Dermis microvascular lymphatic vessel endothelial cell (primary cell): ENCODE results near the gene ANKRD7. TPM values are rescaled to one million over a fixed set of nuclear protein-coding genes. Genes with fewer than 3 reads are reported as not detected.
"Not testable (repeated sequence)": the region's sequence is repeated elsewhere in the genome, so short reads cannot be mapped to it uniquely, and the experiment has no call there.

Experiments
- DNase-seq, 2 donors: peaks; one replicate each; pipeline versions ENCODE4 v3.0.0 to v3.0.0-alpha.2; 2010; ENCODE audit warnings: low read depth in 2 of 2
- total RNA-seq: library from RNA; depleted of rRNA; stranded (reverse); fragments of >200 nt; gene quantifications from 2 replicates; pipeline ENCODE4 v1.2.1, GENCODE V29; 2014

ANKRD7 gene
- total RNA-seq, 1 donor from 2014 or later = 0.13 TPM

GRCh38 chr7:118233799-118234198 is 9.3 kb downstream of the ANKRD7 start:
- no peak for DNase-seq

- DNase-seq = no peak
These were observed 14.5 kb downstream of the ANKRD7 start for GRCh38 chr7:118239014-118239413.

GRCh38 chr7:118240320-118240719 is 15.8 kb downstream of the ANKRD7 start:
- DNase-seq = not testable (repeated sequence)

GRCh38 chr7:118243695-118244094 is 19.2 kb downstream of the ANKRD7 start:
- no peak for DNase-seq

GRCh38 chr7:118245267-118246040 is 20.9 kb downstream of the ANKRD7 start:
- DNase-seq = no peak

- DNase-seq = no peak
These were observed 26.5 kb downstream of the ANKRD7 start for GRCh38 chr7:118250860-118251494.

- no peak for DNase-seq
These were observed 27.6 kb downstream of the ANKRD7 start for GRCh38 chr7:118252087-118252486.

GRCh38 chr7:118259115-118259514 is 34.6 kb downstream of the ANKRD7 start:
- DNase-seq = no peak

GRCh38 chr7:118264836-118265235 is 40.3 kb downstream of the ANKRD7 start:
- DNase-seq = no peak

- no peak for DNase-seq
These were observed 56.0 kb downstream of the ANKRD7 start for GRCh38 chr7:118280319-118281012.

GRCh38 chr7:118281196-118281595 is 56.7 kb downstream of the ANKRD7 start:
- DNase-seq = no peak

GRCh38 chr7:118285358-118285757 is 60.9 kb downstream of the ANKRD7 start:
- DNase-seq = no peak

- no peak for DNase-seq
These were observed 61.6 kb downstream of the ANKRD7 start for GRCh38 chr7:118286131-118286530.

- DNase-seq = no peak
These were observed 63.6 kb downstream of the ANKRD7 start for GRCh38 chr7:118288098-118288497.

GRCh38 chr7:118289476-118289875 is 65.0 kb downstream of the ANKRD7 start:
- DNase-seq = no peak

Other genes starting within 250 kb of the ANKRD7 start
- gene LSM8, start 40.5 kb upstream of the ANKRD7 start, total RNA-seq = 35.1 and 35.3 TPM in 2 replicates